Kidney (tissue), 14 donors: ENCODE measurements around the gene ACSL5. TPM values are rescaled to one million over a fixed set of nuclear protein-coding genes. Genes with fewer than 3 reads are reported as not detected.
A peak's percentile ranks its signal among the peaks of the same experiment; 100 is the strongest.

Source experiments
- DNase-seq, 5 donors: peaks; one replicate each; pipeline ENCODE4 v3.0.0-alpha.2; 2013 to 2020
- FAIRE-seq: peaks from 2 replicates; lab custom pipeline; 2012; peaks lifted over from hg19 to GRCh38; lab: Jason Lieb, UNC
- H3K27ac ChIP-seq, 2 donors: one replicate each; pipeline ENCODE4 v1.7.0; 2013; ENCODE audit warnings: low read depth in 2 of 2, low read length in 2 of 2, inconsistent platforms in 1 of 2
- H3K27me3 ChIP-seq: one replicate; pipeline ENCODE4 v1.7.1; 2013; ENCODE audit warnings: low read length, inconsistent platforms; ENCODE audit not compliant: control insufficient read depth, insufficient read depth
- H3K36me3 ChIP-seq, 3 donors: one replicate each; pipeline versions ENCODE4 v1.7.0 to v1.7.1; 2013; ENCODE audit warnings: low read length in 3 of 3, control low read depth in 1 of 3, inconsistent platforms in 1 of 3; ENCODE audit not compliant: insufficient read depth in 3 of 3, control insufficient read depth in 2 of 3
- H3K4me1 ChIP-seq, 3 donors: one replicate each; pipeline versions ENCODE4 v1.7.0 to v1.7.1; 2013; ENCODE audit warnings: low read length in 3 of 3, inconsistent platforms in 1 of 3, low read depth in 1 of 3; ENCODE audit not compliant: control insufficient read depth in 2 of 3, insufficient read depth in 2 of 3
- H3K4me3 ChIP-seq, 3 donors: one replicate each; pipeline versions ENCODE4 v1.7.0 to v1.8.1; 2013; ENCODE audit warnings: low read length in 3 of 3, control low read depth in 1 of 3, inconsistent platforms in 1 of 3
- H3K9ac ChIP-seq, 3 donors: one replicate each; pipeline versions ENCODE4 v1.7.0 to v1.7.1; 2013; ENCODE audit warnings: low read length in 3 of 3, control low read depth in 1 of 3, inconsistent platforms in 1 of 3
- H3K9me3 ChIP-seq, 3 donors: one replicate each; pipeline versions ENCODE4 v1.7.0 to v1.7.1; 2013; ENCODE audit warnings: low read length in 3 of 3, control low read depth in 1 of 3, inconsistent platforms in 1 of 3; ENCODE audit not compliant: control insufficient read depth in 2 of 3, insufficient read depth in 1 of 3
- intact Hi-C: fragments of 100-400 bp; cut with DNase I; formaldehyde crosslinking; loops from one replicate; pipeline ENCODE4 v1.11.1; 2022
- polyA plus RNA-seq: library from polyadenylated mRNA; stranded (reverse); fragments of 350-450 nt; fragmentation: Illumina TruSeq; extraction: RNeasy Lipid Tissue Mini Kit (QIAGEN cat#74804); gene quantifications from one replicate; pipeline ENCODE4 v1.2.3, GENCODE V29; 2014; ENCODE audit warnings: low read depth, low replicate concordance; ENCODE audit not compliant: insufficient read depth
- total RNA-seq: library from RNA; stranded (reverse); fragmentation: NEBNext Ultra II Directional; extraction: Animal tissue kit (Norgen Biotek cat#: 25700); gene quantifications from one replicate; pipeline ENCODE4 v1.2.1, GENCODE V29; 2021
- TF ChIP-seq, protein P1 (sequence below): IDR thresholded peaks from 3 replicates; pipeline ENCODE4 v1.5.1; 2012; ENCODE audit warnings: mild to moderate bottlenecking, moderate library complexity, borderline replicate concordance; ENCODE audit not compliant: insufficient read depth; ENCODE audit errors: extremely low read depth
- donor health status: control.
- donor health status: control.
- donor health status: control.
- donor health status: control.
- donor health status: control.
- donor health status: DM: yes; HTN: yes; CAD: no.
- donor health status: Normal renal cell carcinoma (clear cell type).

ACSL5 gene
- total and polyA plus RNA-seq, 2 donors from 2014 or later: 5.6 to 21.8 TPM

DNA sequence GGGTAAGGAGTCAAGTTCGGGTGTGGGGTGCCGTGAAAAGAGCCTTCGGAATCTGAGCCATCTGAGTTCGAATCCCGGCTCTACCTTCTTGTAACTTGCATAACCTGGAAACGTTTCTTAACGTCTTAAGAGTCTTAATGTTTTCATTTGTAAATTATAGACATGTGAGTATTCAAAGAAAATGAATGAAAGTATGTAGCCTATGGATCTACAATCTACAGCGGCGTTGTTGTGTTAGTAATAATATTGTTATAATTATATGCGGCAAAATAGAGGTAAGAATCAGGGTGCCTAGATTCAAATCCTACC lies 73.7 kb downstream of the ACSL5 start:
- H3K4me3 ChIP-seq: peak overlapping the region; percentile 93 to 99 (median 94)
- no peaks in the 10 kb centered on the region for H3K27me3 ChIP-seq
- TF ChIP-seq, protein P1, sequence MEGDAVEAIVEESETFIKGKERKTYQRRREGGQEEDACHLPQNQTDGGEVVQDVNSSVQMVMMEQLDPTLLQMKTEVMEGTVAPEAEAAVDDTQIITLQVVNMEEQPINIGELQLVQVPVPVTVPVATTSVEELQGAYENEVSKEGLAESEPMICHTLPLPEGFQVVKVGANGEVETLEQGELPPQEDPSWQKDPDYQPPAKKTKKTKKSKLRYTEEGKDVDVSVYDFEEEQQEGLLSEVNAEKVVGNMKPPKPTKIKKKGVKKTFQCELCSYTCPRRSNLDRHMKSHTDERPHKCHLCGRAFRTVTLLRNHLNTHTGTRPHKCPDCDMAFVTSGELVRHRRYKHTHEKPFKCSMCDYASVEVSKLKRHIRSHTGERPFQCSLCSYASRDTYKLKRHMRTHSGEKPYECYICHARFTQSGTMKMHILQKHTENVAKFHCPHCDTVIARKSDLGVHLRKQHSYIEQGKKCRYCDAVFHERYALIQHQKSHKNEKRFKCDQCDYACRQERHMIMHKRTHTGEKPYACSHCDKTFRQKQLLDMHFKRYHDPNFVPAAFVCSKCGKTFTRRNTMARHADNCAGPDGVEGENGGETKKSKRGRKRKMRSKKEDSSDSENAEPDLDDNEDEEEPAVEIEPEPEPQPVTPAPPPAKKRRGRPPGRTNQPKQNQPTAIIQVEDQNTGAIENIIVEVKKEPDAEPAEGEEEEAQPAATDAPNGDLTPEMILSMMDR: no peak
- FAIRE-seq (no peak), DNase-seq (no peak)
- intact Hi-C loops: no loop called here
- H3K9ac ChIP-seq: peak overlapping the region; percentile 80 to 92 (median 91)
- H3K36me3 ChIP-seq: peaks cover 0 to 2% (median 0%) of the 10 kb centered on the region in 3 donors
- no peaks in the 10 kb centered on the region for H3K9me3 ChIP-seq
- H3K27ac ChIP-seq: peak overlapping the region; percentile 84 to 90
- H3K4me1 ChIP-seq: peaks cover 0 to 17% (median 3%) of the 10 kb centered on the region in 3 donors

DNA sequence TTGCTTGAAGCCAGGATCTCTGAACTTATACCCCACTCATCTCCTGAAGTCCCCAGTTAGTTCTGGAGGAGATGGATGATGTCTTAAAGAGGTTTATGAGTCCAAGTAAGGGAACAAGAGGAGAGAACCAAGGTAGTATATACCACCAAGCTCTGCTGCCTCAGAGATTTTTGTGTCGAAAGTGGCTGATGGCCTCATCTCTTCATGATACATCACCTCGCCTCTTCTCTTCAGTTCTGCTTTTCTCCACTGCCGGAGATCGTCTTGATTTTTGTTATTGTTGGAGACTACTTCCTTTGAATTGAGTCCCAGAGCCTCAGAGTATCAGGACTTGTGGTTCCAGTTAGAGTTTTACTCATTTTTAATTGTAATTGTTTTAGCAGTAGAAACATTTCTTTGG lies 75.0 kb downstream of the ACSL5 start:
- no peak overlapping the region for H3K9ac ChIP-seq
- FAIRE-seq: no peak
- H3K27ac ChIP-seq: no peak overlapping the region
- no peaks in the 10 kb centered on the region for H3K36me3 ChIP-seq
- no peaks in the 10 kb centered on the region for H3K27me3 ChIP-seq
- peak overlapping the region in 1 of 3 donors; percentile 3 for H3K4me3 ChIP-seq
- intact Hi-C loops: no loop called here
- no peaks in the 10 kb centered on the region for H3K9me3 ChIP-seq
- DNase-seq: no peak
- TF ChIP-seq, protein P1: no peak
- peaks cover 0 to 17% (median 3%) of the 10 kb centered on the region in 3 donors for H3K4me1 ChIP-seq

DNA sequence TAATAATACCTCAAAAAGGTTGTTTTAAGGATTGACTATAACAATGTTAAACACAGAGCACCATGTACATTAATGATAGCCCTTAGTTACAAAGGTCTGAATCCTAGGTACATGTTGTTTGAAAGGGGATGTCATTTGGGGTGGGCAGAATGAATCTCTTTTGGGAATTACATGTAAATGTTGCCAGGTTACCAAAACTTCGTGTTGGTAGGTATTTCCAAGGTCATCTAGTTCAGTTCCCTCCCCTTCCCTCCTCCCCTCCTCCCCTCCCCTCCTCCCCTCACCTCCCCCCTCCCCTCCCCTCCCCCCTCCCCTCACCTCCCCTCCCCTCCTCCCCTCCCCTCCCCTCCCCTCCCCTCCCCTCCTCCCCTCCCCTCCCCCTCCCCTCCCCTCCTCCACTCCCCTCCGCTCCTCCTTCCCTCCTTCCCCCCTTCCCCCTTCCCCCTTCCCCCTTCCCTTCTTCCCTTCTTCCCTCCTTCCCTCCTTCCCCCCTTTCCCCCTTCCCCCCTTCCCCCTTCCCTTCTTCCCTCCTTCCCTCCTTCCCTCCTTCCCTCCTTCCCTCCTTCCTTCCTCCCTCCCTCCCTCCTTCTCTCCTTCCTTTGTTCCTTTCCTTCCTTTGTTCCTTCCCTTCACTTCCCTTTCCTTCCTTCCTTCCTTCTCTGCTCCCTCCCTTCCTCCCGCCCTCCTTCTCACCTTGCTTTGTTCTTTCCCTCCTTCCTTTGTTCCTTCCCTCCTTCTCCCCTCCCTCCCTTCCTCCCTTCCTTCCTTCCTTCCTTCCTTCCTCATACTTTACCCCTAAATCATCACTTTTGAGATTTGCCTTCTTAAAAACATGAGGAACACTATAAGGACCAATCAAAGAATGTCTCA lies 81.2 kb downstream of the ACSL5 start:
- Histone ChIP-seq H3K4me1 (no peaks in the 10 kb centered on the region), H3K36me3 (no peaks in the 10 kb centered on the region), H3K27ac (no peak overlapping the region), H3K9ac (no peak overlapping the region), H3K27me3 (no peaks in the 10 kb centered on the region), H3K9me3 (no peaks in the 10 kb centered on the region), H3K4me3 (no peak overlapping the region)
- no peak for FAIRE-seq
- TF ChIP-seq, protein P1: no peak
- DNase-seq: no peak
- intact Hi-C loops: no loop called here
